ENCODE results near the gene TBC1D1. TPM values are rescaled to one million over a fixed set of nuclear protein-coding genes. Genes with fewer than 3 reads are reported as not detected.

The TBC1D1 gene
- total RNA-seq, 2 donors from 2014 or later: 55.3 to 77.4 TPM

DNA sequence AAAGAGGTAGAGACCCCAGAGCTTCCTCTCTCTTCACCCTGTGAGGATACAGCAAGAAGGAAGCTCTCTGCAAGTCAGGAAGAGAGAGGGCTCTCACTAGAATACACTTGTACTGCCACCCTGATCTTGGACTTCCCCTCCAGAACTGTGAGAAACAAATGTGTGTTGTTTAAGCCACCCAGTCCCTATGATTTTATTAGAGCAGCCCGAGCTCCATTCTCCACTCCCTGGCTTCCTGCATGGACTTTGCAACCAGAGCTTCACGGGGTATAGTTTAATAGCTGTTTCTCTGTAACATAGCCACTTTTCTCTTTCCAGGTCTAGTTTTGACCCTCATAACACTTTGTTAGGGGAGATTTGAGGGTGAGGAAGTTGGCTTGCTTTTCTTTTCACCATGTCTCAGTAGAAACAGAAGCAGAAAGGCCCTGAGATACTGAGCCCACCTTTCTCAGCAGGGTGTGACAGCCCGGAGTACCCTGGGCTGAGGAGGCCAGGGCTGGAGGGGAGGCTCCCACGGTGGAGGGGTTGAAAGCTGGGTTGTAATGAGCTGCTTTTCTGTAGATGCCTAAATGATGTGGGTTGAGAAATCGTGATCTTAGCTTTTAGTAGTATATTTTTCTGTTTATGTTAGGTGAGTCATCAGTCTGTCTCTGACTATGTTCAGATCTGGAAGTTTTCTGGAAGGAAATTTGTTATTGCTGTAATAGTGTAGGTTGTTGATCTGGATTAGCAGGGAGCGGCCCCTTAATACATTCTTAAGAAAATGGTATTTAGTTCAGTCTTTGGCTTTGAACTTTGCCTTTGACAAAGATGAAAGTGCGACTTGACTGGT is 187.9 kb downstream of the TBC1D1 start:
- intact Hi-C loops (cut with DNase I): no loop called here
- peak overlapping the region; percentile 88 for H3K27ac ChIP-seq
- no peaks in the 10 kb centered on the region for H3K36me3 ChIP-seq
- H3K4me1 ChIP-seq: peaks cover 12% of the 10 kb centered on the region
- H3K9ac ChIP-seq (ENCODE audit: low read depth in 2 of 2, low read length in 2 of 2): peak overlapping the region in 1 of 2 donors; percentile 75
- no peaks in the 10 kb centered on the region for H3K9me3 ChIP-seq
- peak; percentile 73 for DNase-seq
- no peaks in the 10 kb centered on the region for H3K27me3 ChIP-seq
- no peak overlapping the region for H3K4me3 ChIP-seq
- TF ChIP-seq, protein P1, sequence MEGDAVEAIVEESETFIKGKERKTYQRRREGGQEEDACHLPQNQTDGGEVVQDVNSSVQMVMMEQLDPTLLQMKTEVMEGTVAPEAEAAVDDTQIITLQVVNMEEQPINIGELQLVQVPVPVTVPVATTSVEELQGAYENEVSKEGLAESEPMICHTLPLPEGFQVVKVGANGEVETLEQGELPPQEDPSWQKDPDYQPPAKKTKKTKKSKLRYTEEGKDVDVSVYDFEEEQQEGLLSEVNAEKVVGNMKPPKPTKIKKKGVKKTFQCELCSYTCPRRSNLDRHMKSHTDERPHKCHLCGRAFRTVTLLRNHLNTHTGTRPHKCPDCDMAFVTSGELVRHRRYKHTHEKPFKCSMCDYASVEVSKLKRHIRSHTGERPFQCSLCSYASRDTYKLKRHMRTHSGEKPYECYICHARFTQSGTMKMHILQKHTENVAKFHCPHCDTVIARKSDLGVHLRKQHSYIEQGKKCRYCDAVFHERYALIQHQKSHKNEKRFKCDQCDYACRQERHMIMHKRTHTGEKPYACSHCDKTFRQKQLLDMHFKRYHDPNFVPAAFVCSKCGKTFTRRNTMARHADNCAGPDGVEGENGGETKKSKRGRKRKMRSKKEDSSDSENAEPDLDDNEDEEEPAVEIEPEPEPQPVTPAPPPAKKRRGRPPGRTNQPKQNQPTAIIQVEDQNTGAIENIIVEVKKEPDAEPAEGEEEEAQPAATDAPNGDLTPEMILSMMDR (IDR thresholded peaks at IDR 0.05): no peak

DNA sequence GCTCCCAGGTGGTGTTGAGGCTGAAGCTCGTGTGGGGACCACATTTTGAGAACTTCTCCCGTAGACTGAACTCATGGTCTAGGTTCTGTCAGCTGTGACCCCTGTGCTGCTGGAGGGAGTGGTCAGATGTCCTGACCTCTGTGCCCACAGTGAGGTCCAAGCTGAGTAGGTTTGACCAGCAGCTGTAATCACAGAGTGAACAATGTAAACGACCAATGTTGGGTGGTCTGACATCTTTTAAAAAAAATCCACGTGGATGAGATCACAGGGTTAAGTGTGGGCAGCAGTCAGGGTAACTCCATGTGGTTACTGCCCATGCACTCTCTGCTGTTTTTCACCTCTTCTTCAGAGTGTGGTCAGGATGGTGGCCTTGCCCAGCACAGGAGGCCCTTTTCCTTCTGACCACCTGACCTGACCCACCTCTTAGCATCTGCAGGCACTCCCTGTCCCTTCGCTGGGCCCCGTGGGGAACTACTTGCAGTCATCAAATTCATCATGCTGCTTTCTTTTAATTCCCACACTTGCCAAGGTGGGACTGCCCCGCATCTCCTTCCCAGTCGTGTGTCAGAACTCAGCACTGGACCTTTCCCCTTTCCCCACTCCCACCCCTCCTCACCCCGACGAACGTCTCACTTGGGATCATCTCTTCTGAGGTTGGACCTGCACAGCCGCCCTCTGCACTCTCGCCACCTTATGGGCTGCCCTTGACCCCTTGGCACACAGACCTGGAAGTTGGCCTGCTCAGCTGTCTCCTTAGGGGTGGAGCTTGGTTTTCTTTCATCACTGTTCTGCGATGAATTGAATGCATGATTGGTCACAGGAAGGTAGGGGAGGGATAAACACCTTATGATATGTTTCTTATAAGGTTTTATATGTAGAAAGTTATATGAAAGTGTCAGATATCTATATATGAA is 189.4 kb downstream of the TBC1D1 start:
- intact Hi-C loops (cut with DNase I): no loop called here
- no peaks in the 10 kb centered on the region for H3K36me3 ChIP-seq
- H3K27me3 ChIP-seq: no peaks in the 10 kb centered on the region
- TF ChIP-seq, protein P1 (IDR thresholded peaks at IDR 0.05): no peak
- no peak for DNase-seq
- peaks cover 12% of the 10 kb centered on the region for H3K4me1 ChIP-seq
- no peak overlapping the region for H3K9ac ChIP-seq (ENCODE audit: low read depth in 2 of 2, low read length in 2 of 2)
- H3K27ac ChIP-seq: peak overlapping the region; percentile 88
- H3K4me3 ChIP-seq: no peak overlapping the region
- no peaks in the 10 kb centered on the region for H3K9me3 ChIP-seq

DNA sequence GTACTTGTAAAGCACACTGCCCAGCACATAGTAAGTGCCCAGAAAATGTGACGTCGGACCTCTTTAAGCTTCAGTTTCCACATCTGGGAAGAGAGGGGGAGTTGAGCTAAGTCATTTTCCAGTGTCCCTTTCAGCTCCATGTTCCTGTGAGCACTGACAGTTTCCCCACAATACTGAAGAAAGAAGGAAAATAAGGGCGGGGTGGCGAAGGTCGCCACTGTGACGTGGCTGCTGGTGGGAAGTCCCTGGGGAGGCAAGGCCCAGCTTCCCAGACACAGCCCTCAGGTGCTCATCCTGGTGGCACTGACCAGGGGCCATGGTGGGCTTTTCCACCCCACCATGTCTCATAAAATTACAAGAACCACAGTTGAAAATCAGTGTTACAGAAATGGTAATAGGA is 191.1 kb downstream of the TBC1D1 start:
- Histone ChIP-seq H3K27ac (peak overlapping the region; percentile 46), H3K4me1 (peaks cover 12% of the 10 kb centered on the region), H3K9ac (ENCODE audit: low read depth in 2 of 2, low read length in 2 of 2) (no peak overlapping the region), H3K27me3 (no peaks in the 10 kb centered on the region), H3K4me3 (no peak overlapping the region), H3K36me3 (no peaks in the 10 kb centered on the region), H3K9me3 (no peaks in the 10 kb centered on the region)
- TF ChIP-seq, protein P1 (IDR thresholded peaks at IDR 0.05): no peak
- intact Hi-C loops (cut with DNase I): no loop called here
- no peak for DNase-seq

DNA sequence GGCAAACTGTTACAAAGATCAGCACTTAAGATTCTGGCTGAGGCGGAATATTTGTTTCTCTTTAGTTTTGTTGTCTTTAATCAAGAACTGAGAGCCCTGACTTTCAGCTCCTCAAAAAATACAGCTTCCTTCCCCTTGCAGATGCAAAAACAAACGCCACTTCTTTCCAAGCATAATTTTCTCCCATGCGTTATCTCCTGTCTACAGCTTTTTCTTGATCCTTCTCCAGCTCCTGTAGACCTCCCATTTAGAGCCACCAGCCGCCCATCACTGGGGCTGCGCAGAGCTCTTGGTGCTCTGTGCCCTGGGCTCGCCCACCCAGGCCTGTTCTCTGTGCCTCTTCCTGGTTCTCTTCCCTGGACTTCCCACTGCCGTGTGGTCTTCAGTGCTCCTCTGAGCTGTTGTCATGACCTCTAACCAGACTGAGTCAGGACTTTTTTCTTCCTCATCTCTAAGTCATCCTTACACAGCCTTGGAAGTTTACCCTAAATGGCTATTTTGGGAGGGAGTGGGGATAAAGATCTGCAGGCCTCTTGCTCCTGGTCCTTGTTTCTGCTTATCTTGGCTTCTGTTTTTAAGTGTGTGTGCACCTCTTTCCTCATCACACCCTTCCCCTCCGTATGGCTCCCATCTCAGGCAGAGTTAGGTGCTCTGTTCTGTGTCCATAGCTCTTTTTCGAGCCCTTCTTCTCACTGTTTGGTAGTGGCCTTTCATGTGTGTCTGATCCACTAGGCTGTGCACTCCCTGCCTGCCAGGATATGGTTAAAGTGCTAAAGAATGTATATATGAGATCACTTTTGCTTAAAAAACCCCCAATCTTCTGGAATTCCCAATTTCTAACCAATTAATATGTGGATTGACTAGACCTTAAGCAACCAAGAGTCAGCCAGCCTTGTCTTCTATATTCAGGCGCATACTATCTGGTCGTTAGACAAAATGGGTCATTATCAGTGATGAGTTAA is 191.8 kb downstream of the TBC1D1 start:
- Histone ChIP-seq H3K4me3 (no peak overlapping the region), H3K27me3 (no peaks in the 10 kb centered on the region), H3K9me3 (no peaks in the 10 kb centered on the region), H3K36me3 (no peaks in the 10 kb centered on the region), H3K9ac (ENCODE audit: low read depth in 2 of 2, low read length in 2 of 2) (no peak overlapping the region), H3K27ac (peak overlapping the region; percentile 46), H3K4me1 (peaks cover 12% of the 10 kb centered on the region)
- intact Hi-C loops (cut with DNase I): no loop called here
- TF ChIP-seq, protein P1 (IDR thresholded peaks at IDR 0.05): no peak
- DNase-seq: no peak
